Muscle layer of duodenum (tissue), 2 donors: ENCODE data around the gene CHMP5.

Experiments used
- H3K27ac ChIP-seq: one replicate; pipeline ENCODE4 v1.7.0; 2013; ENCODE audit warnings: mild to moderate bottlenecking, low read length
- H3K27me3 ChIP-seq: one replicate; pipeline ENCODE4 v1.7.0; 2013; ENCODE audit warnings: low read depth, mild to moderate bottlenecking, control low read depth, low read length
- H3K36me3 ChIP-seq, 2 donors: one replicate each; pipeline ENCODE4 v1.7.0; 2013; ENCODE audit warnings: low read length in 2 of 2, control low read depth in 1 of 2, mild to moderate bottlenecking in 1 of 2; ENCODE audit not compliant: insufficient read depth in 2 of 2, control insufficient read depth in 1 of 2
- H3K4me1 ChIP-seq, 2 donors: one replicate each; pipeline ENCODE4 v1.7.0; 2013; ENCODE audit warnings: low read length in 2 of 2, mild to moderate bottlenecking in 2 of 2, control low read depth in 1 of 2, moderate library complexity in 1 of 2; ENCODE audit not compliant: insufficient read depth in 2 of 2, control insufficient read depth in 1 of 2
- H3K4me3 ChIP-seq, 2 donors: one replicate each; pipeline ENCODE4 v1.7.0; 2013; ENCODE audit warnings: low read length in 2 of 2, low read depth in 1 of 2, mild to moderate bottlenecking in 1 of 2
- H3K9me3 ChIP-seq, 2 donors: one replicate each; pipeline ENCODE4 v1.7.0; 2013; ENCODE audit warnings: low read length in 2 of 2, control low read depth in 1 of 2, mild to moderate bottlenecking in 1 of 2; ENCODE audit not compliant: control insufficient read depth in 1 of 2
- donor health status: healthy.

The CHMP5 gene

DNA sequence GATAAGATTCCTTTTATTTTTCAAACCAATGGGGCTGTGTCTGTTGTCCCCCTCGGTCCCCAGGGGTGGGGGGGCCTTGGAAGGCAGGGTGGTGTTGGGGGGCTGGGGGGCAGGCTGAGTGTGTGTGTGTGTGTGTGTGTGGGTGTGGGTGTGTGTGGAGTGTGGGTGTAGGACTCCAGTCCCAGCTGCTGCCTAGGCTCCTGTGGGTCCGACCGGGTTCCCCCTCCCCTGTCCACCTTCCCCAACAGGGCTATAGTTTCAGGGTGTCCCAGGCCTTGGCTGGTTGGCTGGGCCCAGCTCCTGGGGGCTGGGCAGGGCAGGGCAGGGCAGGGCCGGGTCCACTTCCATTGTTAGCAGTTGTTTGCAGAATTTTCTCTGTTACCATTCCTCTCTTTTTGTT lies 23.4 kb downstream of the CHMP5 start:
- no peaks in the 10 kb centered on the region for H3K27me3 ChIP-seq
- no peak overlapping the region for H3K27ac ChIP-seq
- H3K4me3 ChIP-seq: no peak overlapping the region
- no peaks in the 10 kb centered on the region for H3K9me3 ChIP-seq
- H3K4me1 ChIP-seq: peaks cover 18 to 20% of the 10 kb centered on the region in 2 donors
- peaks cover 0 to 11% of the 10 kb centered on the region in 2 donors for H3K36me3 ChIP-seq

DNA sequence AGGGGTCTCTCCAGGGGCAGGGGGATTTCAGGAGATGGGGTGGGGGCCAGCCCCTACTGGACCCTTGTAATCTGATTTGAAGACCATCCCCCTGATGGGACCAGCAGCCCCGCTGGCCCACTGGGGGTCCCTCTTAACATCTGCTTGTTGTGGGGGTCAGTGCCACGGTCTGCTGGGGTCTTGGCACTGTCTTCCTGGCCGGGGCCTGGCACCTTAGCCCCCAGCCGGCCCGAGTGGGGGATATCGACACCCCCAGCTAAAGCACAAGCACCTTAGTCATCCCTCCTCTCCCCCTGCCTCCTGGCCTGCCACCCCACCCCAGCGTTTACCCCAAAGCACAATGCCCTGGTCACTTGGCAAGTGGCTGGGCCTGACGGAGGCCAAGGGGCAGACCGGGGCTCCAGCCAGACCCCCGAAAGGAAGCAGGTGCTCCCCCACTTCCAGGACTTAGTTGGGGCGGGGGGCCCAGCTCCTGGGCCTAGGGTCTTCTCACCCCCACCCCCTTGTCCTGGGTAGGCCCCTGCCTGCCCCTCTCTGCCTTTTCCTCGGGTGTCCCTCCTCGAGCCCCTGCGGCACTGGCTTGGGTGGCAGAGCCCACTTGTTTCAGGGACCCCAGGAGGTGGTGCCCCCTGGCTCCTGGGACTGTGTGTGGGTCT lies 24.1 kb downstream of the CHMP5 start:
- Histone ChIP-seq H3K9me3 (no peaks in the 10 kb centered on the region), H3K36me3 (peaks cover 0 to 11% of the 10 kb centered on the region in 2 donors), H3K27ac (no peak overlapping the region), H3K4me1 (peaks cover 18 to 20% of the 10 kb centered on the region in 2 donors), H3K4me3 (no peak overlapping the region), H3K27me3 (no peaks in the 10 kb centered on the region)

DNA sequence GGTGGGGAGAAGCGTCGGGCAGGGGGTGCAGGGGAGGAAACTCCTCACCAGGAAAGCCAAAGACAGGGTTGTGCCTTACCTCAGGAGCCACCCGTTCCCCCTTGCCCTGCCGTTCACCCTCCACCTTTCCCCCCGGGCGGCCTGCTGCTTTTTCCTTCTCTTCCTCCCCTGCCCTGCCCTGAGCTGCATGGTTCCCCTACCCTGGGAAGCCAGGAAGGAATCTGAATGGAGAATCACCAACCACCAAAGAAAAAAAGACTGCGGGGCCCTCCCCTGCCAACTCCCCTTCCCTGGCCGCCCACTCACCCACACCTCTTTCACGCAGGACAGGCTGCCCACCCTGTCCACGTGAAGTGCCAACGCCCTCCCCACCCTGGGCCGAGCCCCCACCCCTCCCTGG lies 24.6 kb downstream of the CHMP5 start:
- no peaks in the 10 kb centered on the region for H3K9me3 ChIP-seq
- H3K4me3 ChIP-seq: peak overlapping the region; percentile 86 to 92
- peaks cover 18 to 20% of the 10 kb centered on the region in 2 donors for H3K4me1 ChIP-seq
- H3K36me3 ChIP-seq: peaks cover 3 to 11% of the 10 kb centered on the region in 2 donors
- H3K27me3 ChIP-seq: no peaks in the 10 kb centered on the region
- H3K27ac ChIP-seq: peak overlapping the region; percentile 100

DNA sequence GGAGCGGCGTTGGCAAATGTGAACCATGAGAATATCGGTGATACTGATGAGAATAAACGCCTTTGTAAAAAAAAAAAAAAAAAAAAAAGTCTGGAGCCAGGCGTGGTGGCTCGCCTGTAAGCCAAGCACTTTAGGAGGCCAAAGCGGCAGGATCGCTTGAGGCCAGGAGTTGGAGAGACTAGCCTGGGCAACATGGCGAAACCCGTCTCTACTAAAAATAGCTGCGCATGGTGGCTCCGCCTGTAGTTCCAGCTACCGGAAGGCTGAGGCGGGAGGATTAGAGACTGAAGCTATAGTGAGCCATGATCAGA lies 25.0 kb downstream of the CHMP5 start:
- peaks cover 18 to 20% of the 10 kb centered on the region in 2 donors for H3K4me1 ChIP-seq

DNA sequence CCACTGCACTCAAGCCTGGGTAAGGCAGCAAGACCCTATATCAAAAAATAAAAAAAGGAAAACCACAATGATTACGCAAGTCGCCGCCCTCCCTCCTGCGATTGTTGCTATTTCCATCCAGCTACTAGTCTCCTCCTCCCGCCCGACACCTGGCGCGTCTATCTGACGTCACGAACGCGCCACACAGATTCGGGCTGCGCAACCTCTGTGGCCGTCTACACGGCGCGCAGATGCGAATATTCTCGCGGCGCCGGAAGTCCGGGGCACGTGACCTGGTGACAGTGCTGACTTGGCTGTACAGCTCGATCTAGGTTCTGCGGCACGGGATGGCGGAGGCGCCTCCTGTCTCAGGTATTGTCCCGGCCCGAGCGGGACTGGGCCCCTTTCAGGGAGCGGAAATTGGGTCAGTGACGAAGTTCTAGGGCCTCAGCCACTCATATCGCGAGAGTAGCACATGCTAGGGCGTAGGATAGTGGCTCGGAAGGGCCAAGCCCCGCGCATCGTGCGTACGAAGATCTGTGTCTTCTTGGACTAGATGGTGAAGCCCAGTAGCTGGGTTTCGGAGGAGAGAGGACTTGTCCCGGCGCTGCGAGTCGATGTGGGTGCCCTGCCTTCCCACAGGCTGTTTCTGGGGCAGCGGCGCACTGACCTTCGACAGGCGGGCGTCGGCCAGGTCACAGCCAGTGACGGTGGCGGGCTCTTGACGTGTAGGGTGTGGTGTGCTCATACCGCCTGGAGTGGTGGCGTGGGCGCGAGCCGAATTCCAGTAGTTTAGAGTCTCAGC lies 25.6 kb downstream of the CHMP5 start, which contains the start of gene NFX1:
NFX1 (plus strand) TSS at position 270 of the 784 bp plus-strand sequence; CDS start at position 327, 57 bp downstream.
- H3K4me1 ChIP-seq: peaks cover 18 to 20% of the 10 kb centered on the region in 2 donors
- H3K36me3 ChIP-seq: peaks cover 10 to 11% of the 10 kb centered on the region in 2 donors
- H3K9me3 ChIP-seq: no peaks in the 10 kb centered on the region
- H3K4me3 ChIP-seq: peak within 1 kb of the TSS; percentile 86 to 92
- no peaks in the 10 kb centered on the region for H3K27me3 ChIP-seq
- H3K27ac ChIP-seq: peak within 1 kb of the TSS; percentile 100

More for the DNA sequence above, 25.0 kb downstream of the CHMP5 start:
- Histone ChIP-seq H3K27ac (peak overlapping the region; percentile 100), H3K4me3 (peak overlapping the region; percentile 86 to 92), H3K9me3 (no peaks in the 10 kb centered on the region), H3K27me3 (no peaks in the 10 kb centered on the region), H3K36me3 (peaks cover 7 to 11% of the 10 kb centered on the region in 2 donors)

DNA sequence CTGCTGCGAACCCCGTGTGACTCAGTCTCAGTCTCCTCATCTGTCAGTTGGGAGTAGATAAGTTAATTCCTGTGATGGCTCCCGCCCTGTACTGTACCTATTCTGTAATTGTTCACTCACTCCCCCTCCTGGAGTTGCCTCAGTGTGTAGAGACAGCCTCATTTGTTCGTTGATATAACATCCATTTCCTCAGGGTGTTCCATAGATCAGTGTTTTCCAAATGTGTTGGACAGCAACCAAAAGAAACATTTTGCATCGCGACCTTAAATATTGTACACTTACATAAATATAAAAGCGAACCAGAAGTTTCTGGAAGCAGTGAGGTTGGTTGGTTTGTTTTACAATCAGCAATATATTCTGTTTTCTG lies 26.2 kb downstream of the CHMP5 start:
- H3K27ac ChIP-seq: peak overlapping the region; percentile 100
- H3K9me3 ChIP-seq: no peaks in the 10 kb centered on the region
- peaks cover 10 to 11% of the 10 kb centered on the region in 2 donors for H3K36me3 ChIP-seq
- H3K4me1 ChIP-seq: peaks cover 18 to 26% of the 10 kb centered on the region in 2 donors
- peak overlapping the region; percentile 86 to 92 for H3K4me3 ChIP-seq
- no peaks in the 10 kb centered on the region for H3K27me3 ChIP-seq

DNA sequence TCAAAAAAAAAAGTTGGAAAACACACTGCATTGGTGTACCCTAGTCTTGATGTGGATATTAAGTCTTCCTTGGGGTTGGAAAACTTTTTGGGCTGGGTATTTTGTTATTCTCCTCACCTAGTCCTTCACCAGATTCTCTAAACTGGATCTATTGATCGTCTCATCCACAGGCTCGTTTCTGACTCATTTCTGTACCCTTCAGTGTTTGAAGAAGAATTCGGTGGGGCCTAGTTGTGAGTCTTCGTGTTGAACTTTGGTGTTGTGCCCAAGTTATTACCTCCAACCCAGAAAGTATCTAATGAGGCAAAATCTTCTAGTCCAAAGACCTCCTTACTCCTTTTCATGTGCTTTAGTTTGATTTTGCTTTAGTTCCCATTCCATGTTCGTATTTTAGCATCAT lies 27.1 kb downstream of the CHMP5 start:
- Histone ChIP-seq H3K4me1 (peaks cover 21 to 32% of the 10 kb centered on the region in 2 donors), H3K4me3 (peak overlapping the region in 1 of 2 donors; percentile 86), H3K27ac (peak overlapping the region; percentile 42), H3K27me3 (no peaks in the 10 kb centered on the region), H3K9me3 (no peaks in the 10 kb centered on the region), H3K36me3 (peaks cover 13 to 18% of the 10 kb centered on the region in 2 donors)

DNA sequence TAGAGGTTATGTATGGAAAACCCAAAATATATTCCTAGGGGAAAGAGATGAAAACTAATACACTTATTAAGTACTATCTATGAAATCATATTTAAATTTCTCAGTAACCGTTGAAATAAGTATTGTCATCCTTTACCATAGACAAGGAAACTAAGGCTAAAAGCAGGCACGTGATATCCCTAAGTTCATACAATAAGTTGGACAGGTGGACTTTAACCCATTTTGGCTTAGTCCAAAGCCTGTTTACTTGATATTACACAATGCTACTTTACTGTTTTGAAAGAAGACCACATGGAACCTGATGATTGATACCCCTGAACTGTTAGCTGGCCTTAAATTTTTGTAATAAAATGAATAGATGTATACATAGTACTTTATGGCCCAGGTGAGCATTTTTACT lies 28.9 kb downstream of the CHMP5 start:
- Histone ChIP-seq H3K4me3 (no peak overlapping the region), H3K27me3 (no peaks in the 10 kb centered on the region), H3K36me3 (peaks cover 25 to 32% of the 10 kb centered on the region in 2 donors), H3K9me3 (no peaks in the 10 kb centered on the region), H3K27ac (no peak overlapping the region), H3K4me1 (peaks cover 33 to 42% of the 10 kb centered on the region in 2 donors)

DNA sequence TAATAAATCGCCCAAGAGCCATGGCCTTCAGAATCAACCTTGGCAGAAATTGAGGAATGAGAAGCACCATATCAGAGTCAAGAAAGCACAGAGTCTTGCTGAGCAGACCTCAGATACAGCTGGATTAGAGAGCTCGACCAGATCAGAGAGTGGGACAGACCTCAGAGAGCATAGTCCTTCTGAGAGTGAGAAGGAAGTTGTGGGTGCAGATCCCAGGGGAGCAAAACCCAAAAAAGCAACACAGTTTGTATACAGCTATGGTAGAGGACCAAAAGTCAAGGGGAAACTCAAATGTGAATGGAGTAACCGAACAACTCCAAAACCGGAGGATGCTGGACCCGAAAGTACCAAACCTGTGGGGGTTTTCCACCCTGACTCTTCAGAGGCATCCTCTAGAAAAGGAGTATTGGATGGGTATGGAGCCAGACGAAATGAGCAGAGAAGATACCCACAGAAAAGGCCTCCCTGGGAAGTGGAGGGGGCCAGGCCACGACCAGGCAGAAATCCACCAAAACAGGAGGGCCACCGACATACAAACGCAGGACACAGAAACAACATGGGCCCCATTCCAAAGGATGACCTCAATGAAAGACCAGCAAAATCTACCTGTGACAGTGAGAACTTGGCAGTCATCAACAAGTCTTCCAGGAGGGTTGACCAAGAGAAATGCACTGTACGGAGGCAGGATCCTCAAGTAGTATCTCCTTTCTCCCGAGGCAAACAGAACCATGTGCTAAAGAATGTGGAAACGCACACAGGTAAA lies 30.0 kb downstream of the CHMP5 start:
- Histone ChIP-seq H3K27me3 (no peaks in the 10 kb centered on the region), H3K36me3 (peaks cover 32% of the 10 kb centered on the region in 2 donors), H3K9me3 (no peaks in the 10 kb centered on the region), H3K27ac (no peak overlapping the region), H3K4me3 (no peak overlapping the region), H3K4me1 (peaks cover 34 to 42% of the 10 kb centered on the region in 2 donors)

DNA sequence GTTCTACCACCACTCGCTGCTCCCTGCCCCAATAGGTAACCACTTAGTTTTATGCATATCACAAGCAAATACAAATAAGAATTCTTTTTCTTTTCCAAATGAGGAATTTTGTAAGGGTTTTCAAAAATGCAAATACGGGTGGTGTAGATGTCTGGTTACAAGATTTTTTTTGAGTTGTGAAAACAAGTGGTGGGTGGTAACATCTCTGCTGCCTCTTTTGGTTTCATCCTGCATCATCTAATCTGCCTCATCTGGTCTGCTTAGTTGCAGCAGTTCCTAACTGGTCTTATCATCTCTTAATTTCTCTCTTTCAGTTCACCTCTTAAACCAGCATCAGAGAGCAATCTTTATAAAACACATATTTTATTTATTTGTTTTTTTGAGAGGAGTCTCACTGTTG lies 30.7 kb downstream of the CHMP5 start:
- H3K27me3 ChIP-seq: no peaks in the 10 kb centered on the region
- H3K36me3 ChIP-seq: peaks cover 28 to 37% of the 10 kb centered on the region in 2 donors
- H3K9me3 ChIP-seq: no peaks in the 10 kb centered on the region
- H3K27ac ChIP-seq: no peak overlapping the region
- no peak overlapping the region for H3K4me3 ChIP-seq
- peaks cover 36 to 42% of the 10 kb centered on the region in 2 donors for H3K4me1 ChIP-seq

DNA sequence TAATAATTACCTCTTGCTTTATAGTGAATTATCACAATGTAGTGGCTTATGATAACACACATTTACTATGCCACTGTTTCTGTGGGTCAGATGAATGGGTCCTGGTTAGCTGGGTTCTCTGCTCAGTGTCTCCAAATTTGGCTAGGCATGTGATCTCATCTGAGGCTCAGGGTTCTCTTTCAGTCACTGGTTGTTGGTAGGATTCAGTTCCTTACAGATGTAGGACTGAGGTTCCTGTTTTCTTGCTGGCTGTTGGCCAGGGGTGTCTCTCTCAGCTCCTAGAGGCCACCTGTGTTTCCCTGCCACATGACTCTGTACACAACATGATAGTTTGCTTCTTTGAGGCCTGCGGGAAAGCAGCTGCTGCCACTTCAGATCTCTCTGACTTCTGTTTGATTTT lies 32.6 kb downstream of the CHMP5 start:
- H3K4me1 ChIP-seq: peaks cover 26 to 34% of the 10 kb centered on the region in 2 donors
- H3K27me3 ChIP-seq: no peaks in the 10 kb centered on the region
- peak overlapping the region; percentile 61 for H3K27ac ChIP-seq
- H3K4me3 ChIP-seq: peak overlapping the region; percentile 3 to 5
- H3K36me3 ChIP-seq: peaks cover 39% of the 10 kb centered on the region in 2 donors
- H3K9me3 ChIP-seq: no peaks in the 10 kb centered on the region
